ENCODE results near the gene CASP10. TPM values are rescaled to one million over a fixed set of nuclear protein-coding genes. Genes with fewer than 3 reads are reported as not detected.

The CASP10 gene
- total and polyA plus RNA-seq, 9 of the 15 experiments (the other 6 are each of a cell fraction or from before 2014, with no cell fraction given): 7.1 to 20.4 (median 10.8) TPM

DNA sequence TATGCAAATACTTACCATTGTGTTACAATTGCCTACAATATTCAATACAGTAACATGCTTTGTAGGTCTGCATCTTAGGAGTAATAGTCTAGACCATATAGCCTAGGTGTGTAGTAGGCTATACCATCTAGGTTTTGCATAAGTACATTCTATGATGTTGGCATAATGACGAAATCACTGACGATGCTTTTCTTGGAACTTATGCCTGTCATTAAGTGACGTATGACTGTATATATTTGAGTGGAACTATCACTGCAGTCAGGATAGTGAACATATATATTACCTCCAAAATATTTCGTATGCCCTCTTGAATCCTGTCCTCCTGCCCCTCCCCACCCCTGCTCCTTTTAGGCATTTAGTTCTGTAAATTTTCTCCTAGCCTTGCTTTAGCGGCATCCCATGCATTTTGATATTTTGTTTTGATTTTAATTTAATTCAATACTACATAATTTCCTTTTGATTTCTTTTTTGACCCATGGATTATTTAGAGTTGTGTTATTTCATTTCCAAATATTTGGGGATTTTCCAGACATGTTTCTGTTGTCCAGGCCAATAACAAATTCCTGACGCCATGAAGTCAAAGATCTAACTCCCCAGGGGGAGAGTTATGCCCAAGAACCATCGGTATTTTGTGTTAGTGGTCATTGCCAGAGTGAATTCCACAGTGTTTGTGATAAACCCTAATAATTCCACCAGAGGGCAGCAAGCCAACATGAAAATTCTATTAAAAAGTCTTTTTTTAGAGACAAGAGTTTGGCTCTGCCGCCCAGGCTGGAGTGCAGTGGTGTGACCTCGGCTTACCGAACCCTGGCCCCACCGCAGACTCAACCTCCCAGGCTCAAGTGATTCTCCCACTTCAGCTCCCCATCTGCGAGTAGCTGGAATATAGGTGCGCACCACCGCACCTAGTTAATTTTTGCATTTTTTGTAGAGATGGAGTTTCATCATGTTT lies 53.2 kb downstream of the CASP10 start (continued):
- TF ChIP-seq ZBTB17 (CRISPR knock-in tag; IDR thresholded peaks at IDR 0.05) (no peak), TEAD4 (IDR thresholded peaks at IDR 0.05; ENCODE audit: low read length) (peak; percentile 28; the same call in 1 of the 2 replicates), TEAD4 (CRISPR knock-in tag; IDR thresholded peaks at IDR 0.05; ENCODE audit: borderline replicate concordance) (no peak), SMC3 (conservative IDR thresholded peaks at IDR 0.05; ENCODE audit: insufficient read depth, low read depth, low read length) (peak; percentile 46; the same call in 1 of the 2 replicates), TAF15 (IDR thresholded peaks at IDR 0.05; ENCODE audit: low read depth, low read length) (no peak), NCOA4 (IDR thresholded peaks at IDR 0.05; ENCODE audit: partially characterized antibody) (no peak), NFRKB (IDR thresholded peaks at IDR 0.05; ENCODE audit: low read depth) (no peak), STAG1 (CRISPR knock-in tag; IDR thresholded peaks at IDR 0.05; ENCODE audit: borderline replicate concordance) (no peak), FOXP1 (CRISPR knock-in tag; IDR thresholded peaks at IDR 0.05) (no peak), ZNF174 (CRISPR knock-in tag; IDR thresholded peaks at IDR 0.05) (no peak), POLR2B (IDR thresholded peaks at IDR 0.05; ENCODE audit: low read depth, partially characterized antibody) (no peak), JUND (IDR thresholded peaks at IDR 0.05; ENCODE audit: borderline replicate concordance, low read depth, low read length) (no peak), JUND (tag; IDR thresholded peaks at IDR 0.05; ENCODE audit: borderline replicate concordance, low read depth, low read length) (no peak)
- TF ChIP-seq, protein P1, sequence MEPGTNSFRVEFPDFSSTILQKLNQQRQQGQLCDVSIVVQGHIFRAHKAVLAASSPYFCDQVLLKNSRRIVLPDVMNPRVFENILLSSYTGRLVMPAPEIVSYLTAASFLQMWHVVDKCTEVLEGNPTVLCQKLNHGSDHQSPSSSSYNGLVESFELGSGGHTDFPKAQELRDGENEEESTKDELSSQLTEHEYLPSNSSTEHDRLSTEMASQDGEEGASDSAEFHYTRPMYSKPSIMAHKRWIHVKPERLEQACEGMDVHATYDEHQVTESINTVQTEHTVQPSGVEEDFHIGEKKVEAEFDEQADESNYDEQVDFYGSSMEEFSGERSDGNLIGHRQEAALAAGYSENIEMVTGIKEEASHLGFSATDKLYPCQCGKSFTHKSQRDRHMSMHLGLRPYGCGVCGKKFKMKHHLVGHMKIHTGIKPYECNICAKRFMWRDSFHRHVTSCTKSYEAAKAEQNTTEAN (CRISPR knock-in tag; IDR thresholded peaks at IDR 0.05): no peak
- TF ChIP-seq, protein P2, sequence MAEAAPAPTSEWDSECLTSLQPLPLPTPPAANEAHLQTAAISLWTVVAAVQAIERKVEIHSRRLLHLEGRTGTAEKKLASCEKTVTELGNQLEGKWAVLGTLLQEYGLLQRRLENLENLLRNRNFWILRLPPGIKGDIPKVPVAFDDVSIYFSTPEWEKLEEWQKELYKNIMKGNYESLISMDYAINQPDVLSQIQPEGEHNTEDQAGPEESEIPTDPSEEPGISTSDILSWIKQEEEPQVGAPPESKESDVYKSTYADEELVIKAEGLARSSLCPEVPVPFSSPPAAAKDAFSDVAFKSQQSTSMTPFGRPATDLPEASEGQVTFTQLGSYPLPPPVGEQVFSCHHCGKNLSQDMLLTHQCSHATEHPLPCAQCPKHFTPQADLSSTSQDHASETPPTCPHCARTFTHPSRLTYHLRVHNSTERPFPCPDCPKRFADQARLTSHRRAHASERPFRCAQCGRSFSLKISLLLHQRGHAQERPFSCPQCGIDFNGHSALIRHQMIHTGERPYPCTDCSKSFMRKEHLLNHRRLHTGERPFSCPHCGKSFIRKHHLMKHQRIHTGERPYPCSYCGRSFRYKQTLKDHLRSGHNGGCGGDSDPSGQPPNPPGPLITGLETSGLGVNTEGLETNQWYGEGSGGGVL (CRISPR knock-in tag; IDR thresholded peaks at IDR 0.05): no peak
- TF ChIP-seq, protein P3, sequence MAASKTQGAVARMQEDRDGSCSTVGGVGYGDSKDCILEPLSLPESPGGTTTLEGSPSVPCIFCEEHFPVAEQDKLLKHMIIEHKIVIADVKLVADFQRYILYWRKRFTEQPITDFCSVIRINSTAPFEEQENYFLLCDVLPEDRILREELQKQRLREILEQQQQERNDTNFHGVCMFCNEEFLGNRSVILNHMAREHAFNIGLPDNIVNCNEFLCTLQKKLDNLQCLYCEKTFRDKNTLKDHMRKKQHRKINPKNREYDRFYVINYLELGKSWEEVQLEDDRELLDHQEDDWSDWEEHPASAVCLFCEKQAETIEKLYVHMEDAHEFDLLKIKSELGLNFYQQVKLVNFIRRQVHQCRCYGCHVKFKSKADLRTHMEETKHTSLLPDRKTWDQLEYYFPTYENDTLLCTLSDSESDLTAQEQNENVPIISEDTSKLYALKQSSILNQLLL (CRISPR knock-in tag; IDR thresholded peaks at IDR 0.05; ENCODE audit: borderline replicate concordance): no peak
- TF ChIP-seq, protein P4, sequence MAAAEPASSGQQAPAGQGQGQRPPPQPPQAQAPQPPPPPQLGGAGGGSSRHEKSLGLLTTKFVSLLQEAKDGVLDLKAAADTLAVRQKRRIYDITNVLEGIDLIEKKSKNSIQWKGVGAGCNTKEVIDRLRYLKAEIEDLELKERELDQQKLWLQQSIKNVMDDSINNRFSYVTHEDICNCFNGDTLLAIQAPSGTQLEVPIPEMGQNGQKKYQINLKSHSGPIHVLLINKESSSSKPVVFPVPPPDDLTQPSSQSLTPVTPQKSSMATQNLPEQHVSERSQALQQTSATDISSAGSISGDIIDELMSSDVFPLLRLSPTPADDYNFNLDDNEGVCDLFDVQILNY (CRISPR knock-in tag; IDR thresholded peaks at IDR 0.05): no peak
- TF ChIP-seq, protein P5, sequence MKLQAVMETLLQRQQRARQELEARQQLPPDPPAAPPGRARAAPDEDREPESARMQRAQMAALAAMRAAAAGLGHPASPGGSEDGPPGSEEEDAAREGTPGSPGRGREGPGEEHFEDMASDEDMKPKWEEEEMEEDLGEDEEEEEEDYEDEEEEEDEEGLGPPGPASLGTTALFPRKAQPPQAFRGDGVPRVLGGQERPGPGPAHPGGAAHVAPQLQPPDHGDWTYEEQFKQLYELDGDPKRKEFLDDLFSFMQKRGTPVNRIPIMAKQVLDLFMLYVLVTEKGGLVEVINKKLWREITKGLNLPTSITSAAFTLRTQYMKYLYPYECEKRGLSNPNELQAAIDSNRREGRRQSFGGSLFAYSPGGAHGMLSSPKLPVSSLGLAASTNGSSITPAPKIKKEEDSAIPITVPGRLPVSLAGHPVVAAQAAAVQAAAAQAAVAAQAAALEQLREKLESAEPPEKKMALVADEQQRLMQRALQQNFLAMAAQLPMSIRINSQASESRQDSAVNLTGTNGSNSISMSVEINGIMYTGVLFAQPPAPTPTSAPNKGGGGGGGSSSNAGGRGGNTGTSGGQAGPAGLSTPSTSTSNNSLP (IDR thresholded peaks at IDR 0.05; ENCODE audit: borderline replicate concordance, low read depth, low read length): peak; percentile 88; the same call in 1 of the 2 replicates

Measured in K562 (cell line).